22Rv1 (cell line): ENCODE results near the gene HBS1L.

Source experiments
- H3K27ac ChIP-seq: fragments of 450-650 bp; 2 replicates; pipeline ENCODE4 v1.5.1; 2017
- CTCF ChIP-seq: fragments of 450-650 bp; IDR thresholded peaks from 2 replicates; pipeline ENCODE4 v1.5.1; 2017; ENCODE audit warnings: mild to moderate bottlenecking
- ZFX ChIP-seq: fragments of 450-650 bp; IDR thresholded peaks from 2 replicates; pipeline ENCODE4 v1.6.1; 2017; ENCODE audit warnings: antibody characterized with exemption, borderline replicate concordance

The HBS1L gene

GRCh38 chr6:134984821-134985220 is 69.8 kb downstream of the HBS1L start:
- H3K27ac ChIP-seq, result no peak overlapping the region

GRCh38 chr6:134983823-134984222 is 70.8 kb downstream of the HBS1L start:
- TF ChIP-seq CTCF (no peak), ZFX (no peak)
- H3K27ac ChIP-seq, result no peak overlapping the region

More at GRCh38 chr6:134984821-134985220, 69.8 kb downstream of the HBS1L start:
- TF ChIP-seq CTCF (no peak), ZFX (no peak)

GRCh38 chr6:134982161-134982560 is 72.5 kb downstream of the HBS1L start:
- H3K27ac ChIP-seq, result no peak overlapping the region

GRCh38 chr6:134980846-134981245 is 73.8 kb downstream of the HBS1L start:
- no peak for TF ChIP-seq ZFX
- TF ChIP-seq CTCF, result no peak

More at GRCh38 chr6:134982161-134982560, 72.5 kb downstream of the HBS1L start:
- TF ChIP-seq CTCF (no peak), ZFX (no peak)

GRCh38 chr6:134979142-134979541 is 75.5 kb downstream of the HBS1L start:
- TF ChIP-seq ZFX, result no peak
- TF ChIP-seq CTCF, result no peak

More at GRCh38 chr6:134980846-134981245, 73.8 kb downstream of the HBS1L start:
- H3K27ac ChIP-seq, result no peak overlapping the region

GRCh38 chr6:134974370-134974769 is 80.3 kb downstream of the HBS1L start:
- no peak overlapping the region for H3K27ac ChIP-seq
- no peak for TF ChIP-seq ZFX
- TF ChIP-seq CTCF, result no peak

More at GRCh38 chr6:134979142-134979541, 75.5 kb downstream of the HBS1L start:
- H3K27ac ChIP-seq, result no peak overlapping the region

- TF ChIP-seq ZFX (no peak), CTCF (no peak)
- no peak overlapping the region for H3K27ac ChIP-seq
These were observed 86.9 kb downstream of the HBS1L start for GRCh38 chr6:134967711-134968110.
